RKO (cell line): ENCODE data around the gene ARHGAP26.

Source experiments
- DNase-seq: peaks from one replicate; pipeline ENCODE4 v3.0.0-alpha.2; 2016; ENCODE audit warnings: low spot score

ARHGAP26 gene

GRCh38 chr5:142852416-142853198 is 82.4 kb downstream of the ARHGAP26 start:
- DNase-seq: no peak

DNA sequence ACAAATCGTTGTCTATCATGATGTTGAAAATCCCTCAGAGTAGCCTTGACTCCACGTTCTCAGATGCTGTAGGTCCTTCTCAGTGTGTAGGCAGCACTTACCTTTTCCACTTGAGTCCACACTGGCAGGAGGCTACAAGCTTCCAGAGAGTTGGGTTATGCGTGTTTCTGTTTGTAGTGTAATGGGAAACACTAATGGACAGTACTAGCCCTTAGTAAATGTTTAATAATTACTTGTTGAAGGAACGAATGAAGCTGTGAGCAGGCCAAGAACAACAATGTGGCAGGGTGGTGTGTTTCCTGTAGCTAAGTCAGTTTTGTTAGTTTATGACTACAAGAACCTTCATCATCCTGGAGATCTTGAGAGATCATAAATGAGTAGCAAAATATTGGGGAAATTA is 83.5 kb downstream of the ARHGAP26 start:
- no peak for DNase-seq

GRCh38 chr5:142856269-142856782 is 86.1 kb downstream of the ARHGAP26 start:
- DNase-seq: no peak

- DNase-seq: no peak
Measured at GRCh38 chr5:142857405-142857804, 87.2 kb downstream of the ARHGAP26 start.

DNA sequence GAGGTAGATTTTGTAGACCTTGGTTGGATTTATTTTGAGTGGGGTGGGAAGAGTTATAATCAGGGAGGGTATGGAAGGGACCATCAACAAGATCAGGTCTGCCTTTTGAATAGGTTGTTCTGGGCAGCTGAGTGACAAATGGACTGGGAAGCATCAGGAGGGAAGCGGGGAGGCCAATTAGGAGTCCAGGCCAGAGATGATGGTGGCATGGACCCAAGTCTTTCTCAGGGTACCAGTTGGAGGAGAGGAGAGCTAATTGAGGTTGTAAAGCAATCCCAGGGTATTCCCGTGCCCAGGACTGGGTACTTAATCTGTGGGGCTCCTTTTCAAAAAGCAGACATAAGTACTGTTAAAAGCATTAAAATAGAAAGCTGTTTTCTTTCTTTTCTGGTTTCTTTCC is 88.9 kb downstream of the ARHGAP26 start:
- DNase-seq: no peak

DNA sequence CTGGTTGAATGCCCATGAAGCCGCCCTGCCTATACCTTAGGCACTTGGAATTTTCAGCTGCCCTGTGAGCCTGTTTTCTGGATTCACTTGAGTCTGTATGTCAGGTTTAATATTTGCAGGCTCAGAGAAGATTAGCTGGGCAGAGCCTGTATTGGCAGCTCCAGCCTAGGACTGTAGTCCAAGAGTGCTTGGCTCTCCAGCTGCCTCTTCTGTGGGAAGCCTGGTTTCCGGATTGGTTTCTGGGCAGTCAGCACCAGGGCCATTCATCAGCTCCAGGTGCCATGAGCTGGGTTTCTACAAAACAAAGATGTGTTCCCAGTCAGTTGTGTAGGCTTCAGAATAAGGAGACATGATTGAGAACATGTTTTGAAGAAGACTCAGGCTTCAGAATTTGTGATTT is 90.1 kb downstream of the ARHGAP26 start:
- no peak for DNase-seq

GRCh38 chr5:142861011-142861410 is 90.8 kb downstream of the ARHGAP26 start:
- DNase-seq: no peak

DNA sequence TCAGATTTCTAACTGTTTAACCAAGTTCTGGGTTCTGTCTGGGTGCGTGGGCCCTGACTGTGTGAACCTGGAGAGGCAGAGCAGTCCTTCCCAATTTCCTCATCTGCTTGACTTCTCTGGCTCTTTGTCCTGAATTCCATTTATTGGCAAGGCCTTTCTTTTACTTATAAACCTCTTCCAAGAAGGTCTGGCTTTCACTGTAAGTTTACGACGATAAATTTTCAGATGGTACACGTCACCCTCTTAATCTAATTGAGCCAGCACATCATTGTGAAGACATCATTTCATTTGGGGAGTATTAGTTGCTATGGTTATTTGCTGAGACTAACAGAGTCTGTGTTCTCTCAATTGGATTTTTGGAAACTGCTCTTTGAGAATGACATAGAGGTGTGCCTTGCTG is 92.4 kb downstream of the ARHGAP26 start:
- no peak for DNase-seq

- DNase-seq: no peak
Measured at GRCh38 chr5:142863856-142864255, 93.7 kb downstream of the ARHGAP26 start.

DNA sequence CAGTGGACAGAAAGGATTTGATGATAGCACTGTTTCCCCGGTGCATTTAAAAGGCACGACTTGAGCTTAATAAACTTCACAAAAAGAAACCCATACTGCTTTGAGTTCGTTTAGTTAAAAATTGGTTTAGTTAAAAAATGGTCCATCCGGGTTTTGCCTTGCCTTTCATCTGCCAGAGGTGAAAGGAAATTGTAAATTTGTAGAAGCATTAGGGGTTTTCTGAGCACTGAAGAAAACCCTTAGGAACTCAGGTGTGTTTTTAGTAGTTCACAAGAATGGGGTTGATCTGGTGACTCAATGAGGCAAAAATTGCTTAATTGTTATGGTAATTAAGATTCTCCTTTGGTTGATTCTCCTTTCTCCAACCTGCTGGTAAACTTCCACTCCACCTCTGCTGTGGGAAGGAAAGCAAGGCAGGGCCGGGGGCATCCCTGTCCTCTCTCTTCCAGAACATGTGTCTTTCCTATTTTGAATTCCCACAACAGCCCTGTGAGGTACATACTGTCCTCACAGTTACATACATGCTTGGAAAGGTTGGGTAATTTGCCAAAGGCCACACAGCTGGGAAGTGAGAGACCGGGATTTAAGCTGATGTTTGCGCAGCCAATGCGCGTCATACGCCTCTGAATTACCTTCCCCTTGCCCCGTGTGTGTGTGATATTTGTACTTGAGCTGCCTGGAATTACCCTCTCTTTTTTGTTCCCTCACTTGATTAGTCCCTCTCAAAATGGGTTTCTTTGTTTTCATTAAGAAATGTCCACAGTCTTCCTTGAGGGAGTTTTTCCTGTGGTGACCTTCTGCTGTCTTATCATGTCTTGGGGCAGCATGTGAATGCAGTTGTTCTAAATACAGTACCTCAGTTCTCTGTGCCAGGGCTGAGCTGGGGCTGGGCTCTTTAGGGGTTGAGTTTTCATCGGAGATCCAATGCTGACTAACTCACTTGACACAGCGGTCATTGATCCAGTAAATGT is 94.4 kb downstream of the ARHGAP26 start:
- no peak for DNase-seq

DNA sequence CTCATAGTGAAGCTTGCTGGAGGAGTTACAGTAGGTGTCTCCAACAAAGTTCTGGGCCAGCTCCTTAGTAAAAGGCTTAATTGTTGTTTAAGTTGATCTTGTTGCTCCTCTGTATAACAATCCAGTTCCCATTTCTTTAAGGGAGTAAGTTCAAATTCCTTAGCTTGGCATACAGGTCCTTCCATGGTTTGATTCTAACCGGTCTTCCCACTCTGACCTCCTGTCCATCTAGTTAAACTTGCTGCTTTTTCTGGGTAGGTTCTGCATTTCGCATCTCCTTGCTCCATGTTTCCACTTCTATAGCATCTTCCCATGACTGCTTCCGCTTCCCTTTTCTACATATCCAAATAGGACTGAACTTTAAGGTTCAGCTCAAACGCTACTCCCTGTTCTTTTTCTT is 95.5 kb downstream of the ARHGAP26 start:
- no peak for DNase-seq

GRCh38 chr5:142866563-142867275 is 96.5 kb downstream of the ARHGAP26 start:
- peak; percentile 72 for DNase-seq

- no peak for DNase-seq
Measured at GRCh38 chr5:142869886-142870285, 99.7 kb downstream of the ARHGAP26 start.

- no peak for DNase-seq
Measured at GRCh38 chr5:142870532-142871362, 100.6 kb downstream of the ARHGAP26 start.

GRCh38 chr5:142871363-142872193 is 101.4 kb downstream of the ARHGAP26 start:
- no peak for DNase-seq

DNA sequence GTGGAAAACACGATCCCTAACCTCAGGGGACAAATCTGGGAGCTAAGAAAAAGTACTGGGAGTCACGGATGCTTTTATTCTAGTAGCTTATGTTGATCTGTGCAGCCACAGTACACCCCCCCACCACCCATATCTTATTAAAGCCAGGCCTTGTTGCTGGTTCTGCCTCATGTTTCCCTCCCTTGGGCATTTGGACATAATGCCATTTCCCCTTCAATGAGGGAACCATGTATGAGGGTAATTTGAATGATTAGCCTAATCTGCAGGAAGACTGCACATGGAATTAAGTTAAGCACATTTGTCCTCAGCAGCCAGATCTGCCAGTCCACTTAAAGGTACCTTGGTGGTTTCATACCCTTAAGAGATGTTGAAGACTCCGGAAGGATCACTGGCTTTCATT is 102.0 kb downstream of the ARHGAP26 start:
- no peak for DNase-seq

DNA sequence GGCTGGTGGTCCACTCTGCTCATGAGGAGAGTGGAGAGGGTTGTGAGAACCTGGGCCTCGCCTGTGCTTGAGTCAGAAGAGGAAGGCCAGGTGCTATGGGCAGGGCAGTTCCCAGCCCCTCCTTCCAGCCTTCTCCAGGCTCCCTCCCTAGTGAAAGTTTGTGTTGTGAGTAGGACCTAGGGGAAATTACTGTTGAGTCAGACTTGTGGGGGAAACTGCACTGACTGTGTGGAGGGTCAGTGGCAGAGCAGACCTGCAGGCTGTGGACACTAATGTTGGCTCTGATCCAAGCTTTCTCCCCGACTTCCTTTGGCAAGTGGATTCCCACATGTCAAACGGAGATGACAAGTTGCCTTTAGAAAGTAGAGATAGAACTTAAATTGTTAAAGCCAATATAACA is 102.6 kb downstream of the ARHGAP26 start:
- no peak for DNase-seq

- no peak for DNase-seq
Measured at GRCh38 chr5:142873831-142874230, 103.7 kb downstream of the ARHGAP26 start.

GRCh38 chr5:142874540-142874939 is 104.4 kb downstream of the ARHGAP26 start:
- no peak for DNase-seq

DNA sequence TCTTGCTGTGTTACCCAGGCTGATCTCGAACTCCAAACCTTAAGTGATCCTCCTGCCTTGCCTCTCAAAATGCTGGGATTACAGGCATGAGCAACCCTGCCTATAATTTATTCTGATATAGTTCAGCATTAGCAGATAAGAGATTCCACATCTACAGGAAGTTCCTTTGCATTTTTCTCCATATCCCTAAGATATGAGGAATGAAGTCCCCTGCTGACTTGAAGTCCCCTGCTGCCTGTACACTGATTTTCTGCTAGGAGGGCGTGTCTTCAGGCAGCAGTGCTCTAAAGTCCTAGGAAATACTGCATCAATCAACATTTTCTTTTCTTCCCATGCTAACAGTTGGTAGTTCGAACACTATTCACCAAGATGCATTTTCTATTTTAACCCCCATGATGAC is 105.8 kb downstream of the ARHGAP26 start:
- no peak for DNase-seq
